Forelimb muscle (tissue), 1 donor: Measurements from ENCODE around the gene PYGM. TPM values are rescaled to one million over a fixed set of nuclear protein-coding genes. Genes with fewer than 3 reads are reported as not detected.

Experiments
- polyA plus RNA-seq: library from polyadenylated mRNA; unstranded; fragments of 120-200 nt; gene quantifications from one replicate; pipeline ENCODE4 v1.2.1, GENCODE V29; 2013; ENCODE audit not compliant: insufficient read length

PYGM gene
- polyA plus RNA-seq, 1 donor, result 294 TPM

Other genes with a start within 250 kb of the PYGM start
- not detected for gene SLC22A11, start 204.0 kb downstream of the PYGM start, polyA plus RNA-seq
- gene SLC22A12, start 168.8 kb downstream of the PYGM start, polyA plus RNA-seq, result not detected
- 24.5 TPM for gene NRXN2, start 36.8 kb downstream of the PYGM start, polyA plus RNA-seq
- gene RASGRP2, start 15.8 kb downstream of the PYGM start, polyA plus RNA-seq, result 42.1 TPM
- 225 TPM for gene SF1, start 18.6 kb upstream of the PYGM start, polyA plus RNA-seq
- gene MAP4K2, start 43.2 kb upstream of the PYGM start, polyA plus RNA-seq, result 9.2 TPM
- 18.4 TPM for gene MEN1, start 50.6 kb upstream of the PYGM start, polyA plus RNA-seq
- 0.91 TPM for gene CDC42BPG, start 84.7 kb upstream of the PYGM start, polyA plus RNA-seq
- 105 TPM for gene EHD1, start 118.6 kb upstream of the PYGM start, polyA plus RNA-seq
- gene ATG2A, start 157.2 kb upstream of the PYGM start, polyA plus RNA-seq, result 12.0 TPM
- 9.9 TPM for gene PPP2R5B, start 164.7 kb upstream of the PYGM start, polyA plus RNA-seq
- gene GPHA2, start 175.9 kb upstream of the PYGM start, polyA plus RNA-seq, result 0.35 TPM
- gene MAJIN, start 212.1 kb upstream of the PYGM start, polyA plus RNA-seq, result not detected
- gene BATF2, start 237.0 kb upstream of the PYGM start, polyA plus RNA-seq, result 0.97 TPM